HepG2 (cell line): ENCODE results near the gene C1orf50. TPM values are rescaled to one million over a fixed set of nuclear protein-coding genes. Genes with fewer than 3 reads are reported as not detected.

Source experiments
- ATAC-seq: fragments of 200-7000 bp; cut with Tn5 transposase; 3 replicates; pipeline ENCODE4 v1.9.1; 2020; ENCODE audit warnings: mild to moderate bottlenecking, moderate library complexity
- BruUV-seq: library from RNA; stranded (reverse); fragments of 400-500 nt; replicated peaks from 2 replicates; lab custom pipeline; 2021; lab: Mats Ljungman, UMichigan
- CTCF ChIA-PET: fragments of 300-600 bp; formaldehyde crosslinking; extraction: SDS; loops from one replicate; lab custom pipeline; 2021; ENCODE audit warnings: low total read pairs, inconsistent platforms, low intra/inter-chr PET ratio; lab: Yijun Ruan, JAX
- POLR2A ChIA-PET: fragments of 350-600 bp; sonication (Branson Sonifier 250); formaldehyde crosslinking; loops from one replicate; lab custom pipeline; 2020; ENCODE audit warnings: antibody characterized with exemption, inconsistent platforms; lab: Yijun Ruan, JAX
- DNase-seq: peaks from one replicate; pipeline ENCODE4 v3.0.0-alpha.2; 2015; ENCODE audit warnings: low spot score
- FAIRE-seq: peaks from 3 replicates; lab custom pipeline; 2011; peaks lifted over from hg19 to GRCh38; lab: Jason Lieb, UNC
- H2AFZ ChIP-seq: one replicate; pipeline ENCODE4 v1.6.1; 2011; ENCODE audit warnings: low read length, inconsistent platforms
- H3K27ac ChIP-seq: fragments of 300-600 bp; 3 replicates; pipeline ENCODE4 v1.8.0; 2011; ENCODE audit warnings: mixed run types, mild to moderate bottlenecking, mixed read lengths, low read length, inconsistent platforms; ENCODE audit not compliant: insufficient read depth; ENCODE audit errors: extremely low read length
- H3K27me3 ChIP-seq, 2 experiments: fragments of 200-600 bp in 1 of 2; 2 replicates in 1 of 2; 3 replicates in 1 of 2; pipeline versions ENCODE4 v1.6.0 to v1.8.0; 2011; ENCODE audit warnings: low read length in 2 of 2, mild to moderate bottlenecking in 2 of 2, moderate library complexity in 2 of 2, inconsistent platforms in 1 of 2; ENCODE audit not compliant: insufficient read depth in 2 of 2, control insufficient read depth in 1 of 2
- H3K36me3 ChIP-seq, 2 experiments: fragments of 200-600 bp in 1 of 2; replicated peaks in 1 of 2; 2 replicates in 1 of 2; 3 replicates in 1 of 2; pipeline versions ENCODE4 v1.5.1 to v1.8.0; 2011; ENCODE audit warnings: low read length in 2 of 2, inconsistent platforms in 1 of 2; ENCODE audit not compliant: insufficient read depth in 2 of 2, control insufficient read depth in 1 of 2
- H3K4me1 ChIP-seq: 2 replicates; pipeline ENCODE4 v1.5.1; 2012; ENCODE audit warnings: low read length, inconsistent platforms; ENCODE audit not compliant: insufficient read depth
- H3K4me2 ChIP-seq: 2 replicates; pipeline ENCODE4 v1.6.0; 2011; ENCODE audit warnings: low read depth, low read length, inconsistent platforms
- H3K4me3 ChIP-seq, 3 experiments: fragments of 200-600 bp in 1 of 3; sonication (generic), shearing (Covaris generic) in 1 of 3; replicated peaks in 1 of 3; 2 replicates each; pipeline ENCODE4 v1.5.1; 2011 to 2016; ENCODE audit warnings: low read length in 3 of 3, inconsistent platforms in 2 of 3, low read depth in 2 of 3, mild to moderate bottlenecking in 2 of 3, control low read depth in 1 of 3, mixed read lengths in 1 of 3; ENCODE audit not compliant: insufficient read depth in 1 of 3
- H3K79me2 ChIP-seq: one replicate; pipeline ENCODE4 v1.6.1; 2011; ENCODE audit warnings: low read length, inconsistent platforms; ENCODE audit not compliant: insufficient read depth
- H3K9ac ChIP-seq: 2 replicates; pipeline ENCODE4 v1.6.0; 2011; ENCODE audit warnings: mild to moderate bottlenecking, low read depth, low read length, inconsistent platforms; ENCODE audit not compliant: insufficient read depth
- H3K9me3 ChIP-seq: 2 replicates; pipeline ENCODE4 v1.5.1; 2012; ENCODE audit warnings: mild to moderate bottlenecking, low read length
- H4K20me1 ChIP-seq: 2 replicates; pipeline ENCODE4 v1.6.0; 2011; ENCODE audit warnings: inconsistent platforms, mild to moderate bottlenecking, low read length, moderate library complexity; ENCODE audit not compliant: insufficient read depth
- FOXJ3 ChIP-seq: sonication (generic); formaldehyde crosslinking; IDR thresholded peaks from 2 replicates; pipeline ENCODE4 v1.4.0; 2020; ENCODE audit warnings: missing genetic modification reagents, mild to moderate bottlenecking, borderline replicate concordance
- FOXO4 ChIP-seq: sonication (generic); formaldehyde crosslinking; conservative IDR thresholded peaks from 2 replicates; pipeline ENCODE4 v1.8.1; 2023; ENCODE audit warnings: missing genetic modification reagents
- GLMP ChIP-seq: sonication (generic); formaldehyde crosslinking; IDR thresholded peaks from 2 replicates; pipeline ENCODE4 v1.9.0; 2021; ENCODE audit warnings: missing genetic modification reagents, mild to moderate bottlenecking, borderline replicate concordance
- HNF4G ChIP-seq, 2 experiments: sonication (generic) in 1 of 2; formaldehyde crosslinking in 1 of 2; IDR thresholded peaks; 2 replicates each; pipeline versions ENCODE4 v1.4.0 to v1.6.1; 2011 to 2020; ENCODE audit warnings: borderline replicate concordance in 2 of 2, low read depth in 2 of 2, mild to moderate bottlenecking in 2 of 2, low read length in 1 of 2, missing genetic modification reagents in 1 of 2, moderate library complexity in 1 of 2
- HOXA3 ChIP-seq: sonication (generic); formaldehyde crosslinking; IDR thresholded peaks from 2 replicates; pipeline ENCODE4 v1.5.0; 2020; ENCODE audit warnings: missing genetic modification reagents
- IKZF1 ChIP-seq: fragments of 450-650 bp; IDR thresholded peaks from 2 replicates; pipeline ENCODE4 v1.7.1; 2016
- MBD4 ChIP-seq: IDR thresholded peaks from 2 replicates; pipeline ENCODE4 v1.6.1; 2012; ENCODE audit warnings: low read length, inconsistent platforms, borderline replicate concordance
- NFKB2 ChIP-seq: sonication (generic); formaldehyde crosslinking; IDR thresholded peaks from 2 replicates; pipeline ENCODE4 v1.4.0; 2020; ENCODE audit warnings: missing genetic modification reagents, borderline replicate concordance
- NR0B2 ChIP-seq: sonication (generic); formaldehyde crosslinking; IDR thresholded peaks from 2 replicates; pipeline ENCODE4 v1.4.0; 2020; ENCODE audit warnings: mild to moderate bottlenecking, missing genetic modification reagents
- NR2F6 ChIP-seq, 2 experiments: IDR thresholded peaks; 2 replicates each; pipeline ENCODE4 v1.6.1; 2016; ENCODE audit warnings: antibody characterized with exemption in 1 of 2, mild to moderate bottlenecking in 1 of 2
- NR3C1 ChIP-seq: sonication (generic); formaldehyde crosslinking; IDR thresholded peaks from 2 replicates; pipeline ENCODE4 v1.4.0; 2020; ENCODE audit warnings: missing genetic modification reagents
- PAWR ChIP-seq: sonication (generic); formaldehyde crosslinking; IDR thresholded peaks from 2 replicates; pipeline ENCODE4 v1.4.0; 2020; ENCODE audit warnings: missing genetic modification reagents, mild to moderate bottlenecking, borderline replicate concordance
- PHF20 ChIP-seq: sonication (generic); formaldehyde crosslinking; IDR thresholded peaks from 2 replicates; pipeline ENCODE4 v1.5.0; 2020; ENCODE audit warnings: mild to moderate bottlenecking, missing genetic modification reagents
- PREB ChIP-seq: sonication (generic); formaldehyde crosslinking; IDR thresholded peaks from 2 replicates; pipeline ENCODE4 v1.4.0; 2020; ENCODE audit warnings: missing genetic modification reagents
- TFE3 ChIP-seq: IDR thresholded peaks from 2 replicates; pipeline ENCODE4 v1.6.1; 2016
- TRIM22 ChIP-seq: fragments of 450-650 bp; IDR thresholded peaks from 2 replicates; pipeline ENCODE4 v1.6.1; 2017
- ZNF335 ChIP-seq: sonication (generic); formaldehyde crosslinking; IDR thresholded peaks from 2 replicates; pipeline ENCODE4 v1.4.0; 2020; ENCODE audit warnings: missing genetic modification reagents
- ZNF496 ChIP-seq: sonication (generic); formaldehyde crosslinking; IDR thresholded peaks from 2 replicates; pipeline ENCODE4 v1.8.1; 2023; ENCODE audit warnings: mild to moderate bottlenecking, moderate library complexity, missing genetic modification reagents; ENCODE audit not compliant: insufficient replicate concordance
- ZNF841 ChIP-seq: sonication (generic); formaldehyde crosslinking; IDR thresholded peaks from 2 replicates; pipeline ENCODE4 v1.8.1; 2023; ENCODE audit warnings: missing genetic modification reagents, borderline replicate concordance
- whole genome bisulfite sequencing: methylation state at CpG from one replicate; pipeline ENCODE4 v1.1.6; 2017; ENCODE audit warnings: low lambda C conversion rate; 5-methylcytosine and 5-hydroxymethylcytosine counted together
- in situ Hi-C: cut with HindIII; loops from 2 replicates; pipeline ENCODE4 v1.10.0; 2017; ENCODE audit warnings: low pct_unique_long_range_greater_than_20kb; ENCODE audit not compliant: extremely low pct_ligation_motif_present
- intact Hi-C: fragments of 100-400 bp; cut with micrococcal nuclease; formaldehyde crosslinking; loops from one replicate; pipeline ENCODE4 v1.10.0; 2022; ENCODE audit not compliant: unreplicated experiment
- polyA plus RNA-seq, 8 experiments: library from polyadenylated mRNA; depleted of rRNA in 3 of 8; stranded (reverse) in 7 of 8; unstranded in 1 of 8; fragments of >200 nt; fragmentation: Illumina TruSeq in 4 of 8; extraction: Trizol in 4 of 8; gene quantifications; 2 replicates each; pipeline versions ENCODE4 v1.2.1 to v1.2.3, GENCODE V29; 2011 to 2016; ENCODE audit warnings: low read depth in 4 of 8, missing spikeins in 1 of 8, mixed read lengths in 1 of 8; ENCODE audit not compliant: insufficient read depth in 1 of 8
- total RNA-seq, 5 experiments: library from RNA; depleted of rRNA; stranded (reverse); fragments of >200 nt; fragmentation: Illumina TruSeq; extraction: Trizol; gene quantifications; 2 replicates each; pipeline ENCODE4 v1.2.3, GENCODE V29; 2016; ENCODE audit warnings: low read depth in 1 of 5

Gene C1orf50
- total and polyA plus RNA-seq, 2 of the 13 experiments (the other 11 are each of a cell fraction or from before 2014, with no cell fraction given), result 4.3 to 4.8 TPM

GRCh38 chr1:42721926-42722325 lies 45.1 kb upstream of the C1orf50 start:
- POLR2A ChIA-PET, result no interaction called here
- Histone ChIP-seq H3K4me1 (peaks cover 16% of the 10 kb centered on the region), H3K9ac (no peak overlapping the region), H2AFZ (no peak overlapping the region), H3K9me3 (no peaks in the 10 kb centered on the region), H4K20me1 (no peaks in the 10 kb centered on the region), H3K4me3 (no peak overlapping the region), H3K36me3 (peaks cover 0 to 4% of the 10 kb centered on the region in 2 experiments; a peak in 1 of 5 replicates), H3K79me2 (no peaks in the 10 kb centered on the region), H3K27ac (no peak overlapping the region), H3K27me3 (no peaks in the 10 kb centered on the region), H3K4me2 (no peak overlapping the region)
- BruUV-seq, result no TSS peak
- intact Hi-C loops (no loop called here), in situ Hi-C loops (no loop called here)
- no peak for FAIRE-seq
- TF ChIP-seq PAWR (CRISPR knock-in tag) (no peak), FOXO4 (CRISPR knock-in tag) (no peak), HOXA3 (CRISPR knock-in tag) (no peak), NR0B2 (CRISPR knock-in tag) (no peak), TRIM22 (no peak), ZNF841 (CRISPR knock-in tag) (no peak), HNF4G (IDR thresholded peaks at IDR 0.05; ENCODE audit: borderline replicate concordance, low read depth, low read length) (no peak), HNF4G (CRISPR knock-in tag; IDR thresholded peaks at IDR 0.05; ENCODE audit: borderline replicate concordance, low read depth) (no peak), IKZF1 (no peak), ZNF496 (no peak), TFE3 (CRISPR knock-in tag) (no peak), NR2F6 (IDR thresholded peaks at IDR 0.05) (no peak), NR2F6 (CRISPR knock-in tag; IDR thresholded peaks at IDR 0.05) (no peak), PHF20 (no peak), ZNF335 (CRISPR knock-in tag) (no peak), NFKB2 (no peak), FOXJ3 (CRISPR knock-in tag) (no peak), GLMP (CRISPR knock-in tag) (no peak), PREB (CRISPR knock-in tag) (no peak), MBD4 (no peak), NR3C1 (CRISPR knock-in tag) (no peak)
- DNase-seq, result no peak
- no peak for ATAC-seq
- WGBS, result 98% methylated on average over 3 of the region's 3 CpGs
- CTCF ChIA-PET, result no interaction called here
